Upper lobe of left lung (tissue), 6 donors: ENCODE measurements around the gene C17orf50. TPM values are rescaled to one million over a fixed set of nuclear protein-coding genes. Genes with fewer than 3 reads are reported as not detected.

Experiments
- ATAC-seq, 2 donors: fragments of 200-7000 bp; cut with Tn5 transposase; one replicate each; pipeline ENCODE4 v1.9.1; 2022; ENCODE audit warnings: mild to moderate bottlenecking in 2 of 2, moderate library complexity in 2 of 2; ENCODE audit not compliant: low FRiP score in 2 of 2
- DNase-seq, 2 donors: peaks; one replicate each; pipeline ENCODE4 v3.0.0-alpha.2; 2019 to 2020
- H3K27ac ChIP-seq, 4 donors: fragments of 200-600 bp; sonication (generic); one replicate each; pipeline ENCODE4 v1.5.1; 2016 to 2019
- H3K27me3 ChIP-seq, 4 donors: fragments of 200-600 bp; sonication (generic); one replicate each; pipeline ENCODE4 v1.5.1; 2017 to 2019
- H3K36me3 ChIP-seq, 4 donors: fragments of 200-600 bp; sonication (generic); one replicate each; pipeline ENCODE4 v1.5.1; 2016 to 2019
- H3K4me1 ChIP-seq, 4 donors: fragments of 200-600 bp; sonication (generic); one replicate each; pipeline ENCODE4 v1.5.1; 2018 to 2019
- H3K4me3 ChIP-seq, 4 donors: fragments of 200-600 bp; sonication (generic); one replicate each; pipeline ENCODE4 v1.5.1; 2017 to 2019; ENCODE audit warnings: mild to moderate bottlenecking in 2 of 4, moderate library complexity in 1 of 4
- H3K9me3 ChIP-seq, 4 donors: fragments of 200-600 bp; sonication (generic); one replicate each; pipeline ENCODE4 v1.5.1; 2018 to 2019
- CTCF ChIP-seq, 6 experiments: fragments of 450-650 bp in 4 of 6; fragments of 200-600 bp in 2 of 6; sonication (generic) in 2 of 6; IDR thresholded peaks; one replicate each; pipeline ENCODE4 v1.5.1; 2016 to 2019; ENCODE audit warnings: antibody characterized with exemption in 6 of 6
- EP300 ChIP-seq, 4 donors: sonication (generic); formaldehyde crosslinking; IDR thresholded peaks; one replicate each; pipeline ENCODE4 v1.5.1; 2017; ENCODE audit warnings: antibody characterized with exemption in 4 of 4, control low read depth in 2 of 4
- POLR2A ChIP-seq, 4 donors: fragments of 450-650 bp; IDR thresholded peaks; one replicate each; pipeline ENCODE4 v1.5.1; 2016 to 2017; ENCODE audit warnings: antibody characterized with exemption in 4 of 4, mild to moderate bottlenecking in 2 of 4
- POLR2AphosphoS5 ChIP-seq, 2 donors: sonication (generic); formaldehyde crosslinking; IDR thresholded peaks; one replicate each; pipeline ENCODE4 v1.5.1; 2017; ENCODE audit warnings: antibody characterized with exemption in 2 of 2
- WGBS, 2 donors: methylation state at CpG; one replicate each; pipeline ENCODE4 v1.1.5; 2017 to 2018; 5-methylcytosine and 5-hydroxymethylcytosine counted together
- total RNA-seq, 6 donors: library from RNA; depleted of rRNA in 4 of 6; stranded (reverse); fragments of >200 nt in 4 of 6; gene quantifications; one replicate each; pipeline versions ENCODE4 v1.1.0 to v1.2.1, GENCODE V29; 2016 to 2021
- donor health status: DM: no; HTN: no; CAD: no; lungs with moderate emphysema.
- donor health status: DM: no; HTN: yes; CAD: no; lungs with severe emphysema.

Gene C17orf50
- total RNA-seq, 6 donors from 2014 or later: 0.46 to 1.1 TPM; not detected in 4

- TF ChIP-seq EP300 (IDR thresholded peaks at IDR 0.05) (no peak), POLR2A (IDR thresholded peaks at IDR 0.05) (no peak), CTCF (IDR thresholded peaks at IDR 0.05) (no peak), POLR2AphosphoS5 (IDR thresholded peaks at IDR 0.05) (no peak)
- DNase-seq: no peak
Observed at GRCh38 chr17:35765086-35765710, 4.5 kb downstream of the C17orf50 start.

GRCh38 chr17:35765756-35766488, 5.2 kb downstream of the C17orf50 start:
- 80 to 83% methylated on average over 7 to 8 of the region's 8 CpGs for WGBS, 2 donors
- ATAC-seq: no peak

More at GRCh38 chr17:35765086-35765710, 4.5 kb downstream of the C17orf50 start:
- 81% methylated on average over 7 to 11 of the region's 11 CpGs for WGBS, 2 donors
- no peaks in the 10 kb centered on the region for H3K36me3 ChIP-seq
- no peaks in the 10 kb centered on the region for H3K27me3 ChIP-seq
- H3K27ac ChIP-seq: no peak overlapping the region
- peaks cover 9 to 18% (median 13%) of the 10 kb centered on the region in 4 donors for H3K4me1 ChIP-seq
- ATAC-seq: no peak
- no peaks in the 10 kb centered on the region for H3K9me3 ChIP-seq
- H3K4me3 ChIP-seq: no peak overlapping the region

DNA sequence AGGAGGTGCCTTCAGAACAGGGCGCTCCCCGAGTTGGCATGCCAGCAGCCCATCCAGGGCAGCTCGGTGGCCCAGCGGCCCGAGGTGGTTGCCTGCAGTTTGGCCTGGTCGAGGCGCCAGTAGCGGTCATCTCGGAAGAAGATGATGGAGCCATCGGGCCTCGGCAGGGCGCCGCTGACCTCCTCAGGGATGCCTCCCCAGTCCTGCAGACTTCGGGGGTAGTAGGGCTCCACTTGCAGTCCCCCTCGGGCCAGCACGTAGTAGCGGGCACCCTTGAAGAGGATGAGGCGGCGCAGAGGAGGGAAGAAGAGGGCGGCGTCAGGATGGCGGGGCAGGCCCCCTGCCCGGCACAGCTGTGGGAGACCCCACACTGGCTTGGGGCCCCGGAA, 5.8 kb downstream of the C17orf50 start:
- no peaks in the 10 kb centered on the region for H3K9me3 ChIP-seq
- no peak overlapping the region for H3K27ac ChIP-seq
- WGBS, 2 donors: 96 to 98% methylated on average over 18 to 22 of the region's 24 CpGs
- peak in 1 of 2 donors; percentile 83 for DNase-seq
- H3K36me3 ChIP-seq: no peaks in the 10 kb centered on the region
- TF ChIP-seq POLR2A (IDR thresholded peaks at IDR 0.05) (no peak), CTCF (IDR thresholded peaks at IDR 0.05) (no peak), EP300 (IDR thresholded peaks at IDR 0.05) (no peak), POLR2AphosphoS5 (IDR thresholded peaks at IDR 0.05) (no peak)
- ATAC-seq: no peak
- H3K4me3 ChIP-seq: no peak overlapping the region
- no peaks in the 10 kb centered on the region for H3K27me3 ChIP-seq
- H3K4me1 ChIP-seq: peaks cover 9 to 18% (median 13%) of the 10 kb centered on the region in 4 donors

More at GRCh38 chr17:35765756-35766488, 5.2 kb downstream of the C17orf50 start:
- Histone ChIP-seq H3K9me3 (no peaks in the 10 kb centered on the region), H3K4me3 (no peak overlapping the region), H3K27me3 (no peaks in the 10 kb centered on the region), H3K27ac (no peak overlapping the region), H3K4me1 (peaks cover 9 to 18% (median 13%) of the 10 kb centered on the region in 4 donors), H3K36me3 (no peaks in the 10 kb centered on the region)
- no peak for DNase-seq
- no peak for TF ChIP-seq CTCF (IDR thresholded peaks at IDR 0.05)
- TF ChIP-seq EP300 (IDR thresholded peaks at IDR 0.05): no peak
- no peak for TF ChIP-seq POLR2AphosphoS5 (IDR thresholded peaks at IDR 0.05)
- no peak for TF ChIP-seq POLR2A (IDR thresholded peaks at IDR 0.05)

GRCh38 chr17:35766903-35767510, 6.3 kb downstream of the C17orf50 start:
- peaks cover 9 to 18% (median 13%) of the 10 kb centered on the region in 4 donors for H3K4me1 ChIP-seq
- no peak overlapping the region for H3K4me3 ChIP-seq
- DNase-seq: no peak
- TF ChIP-seq POLR2A (IDR thresholded peaks at IDR 0.05) (no peak), CTCF (IDR thresholded peaks at IDR 0.05) (peak in 5 of 6 experiments; percentile 36 to 65 (median 59))
- no peak for ATAC-seq
- no peaks in the 10 kb centered on the region for H3K36me3 ChIP-seq
- H3K27me3 ChIP-seq: no peaks in the 10 kb centered on the region
- H3K27ac ChIP-seq: no peak overlapping the region
- 41 to 48% methylated on average over 7 of the region's 7 CpGs for WGBS, 2 donors
- H3K9me3 ChIP-seq: no peaks in the 10 kb centered on the region
